Measurements from ENCODE around the gene SLC8A3. TPM values are rescaled to one million over a fixed set of nuclear protein-coding genes. Genes with fewer than 3 reads are reported as not detected.

The SLC8A3 gene
- total RNA-seq, 2 donors from 2014 or later = under 0.01 to 0.66 TPM

DNA sequence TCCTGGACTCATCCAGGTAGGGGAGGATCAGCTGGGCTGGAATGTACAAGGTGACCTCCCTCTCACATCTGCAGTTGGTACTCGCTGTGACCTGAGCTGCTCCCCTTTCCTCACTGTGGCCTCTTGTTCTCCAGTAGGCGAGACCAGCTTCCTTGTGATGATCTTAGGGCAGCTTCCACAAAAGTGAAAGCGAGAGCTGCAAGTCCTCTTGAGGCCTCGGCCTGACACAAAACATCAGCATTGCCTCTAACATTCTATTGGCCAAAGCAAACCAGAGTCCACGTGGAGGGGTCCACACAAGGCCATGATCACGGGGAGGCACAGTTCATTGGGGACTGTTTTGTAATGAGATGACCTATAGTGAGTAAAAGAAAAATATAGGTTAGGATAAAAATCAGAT, 182.1 kb downstream of the SLC8A3 start:
- 83 to 85% methylated on average over 6 of the region's 6 CpGs for WGBS, 2 donors
- TF ChIP-seq, protein P1, sequence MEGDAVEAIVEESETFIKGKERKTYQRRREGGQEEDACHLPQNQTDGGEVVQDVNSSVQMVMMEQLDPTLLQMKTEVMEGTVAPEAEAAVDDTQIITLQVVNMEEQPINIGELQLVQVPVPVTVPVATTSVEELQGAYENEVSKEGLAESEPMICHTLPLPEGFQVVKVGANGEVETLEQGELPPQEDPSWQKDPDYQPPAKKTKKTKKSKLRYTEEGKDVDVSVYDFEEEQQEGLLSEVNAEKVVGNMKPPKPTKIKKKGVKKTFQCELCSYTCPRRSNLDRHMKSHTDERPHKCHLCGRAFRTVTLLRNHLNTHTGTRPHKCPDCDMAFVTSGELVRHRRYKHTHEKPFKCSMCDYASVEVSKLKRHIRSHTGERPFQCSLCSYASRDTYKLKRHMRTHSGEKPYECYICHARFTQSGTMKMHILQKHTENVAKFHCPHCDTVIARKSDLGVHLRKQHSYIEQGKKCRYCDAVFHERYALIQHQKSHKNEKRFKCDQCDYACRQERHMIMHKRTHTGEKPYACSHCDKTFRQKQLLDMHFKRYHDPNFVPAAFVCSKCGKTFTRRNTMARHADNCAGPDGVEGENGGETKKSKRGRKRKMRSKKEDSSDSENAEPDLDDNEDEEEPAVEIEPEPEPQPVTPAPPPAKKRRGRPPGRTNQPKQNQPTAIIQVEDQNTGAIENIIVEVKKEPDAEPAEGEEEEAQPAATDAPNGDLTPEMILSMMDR (IDR thresholded peaks at IDR 0.05) = no peak
- TF ChIP-seq POLR2A (IDR thresholded peaks at IDR 0.05) = no peak
- intact Hi-C loops (cut with DNase I) = no loop called here
- H3K36me3 ChIP-seq (replicated peaks in 1 of 2; ENCODE audit: insufficient read depth in 1 of 2, low read depth in 2 of 2) = no peaks in the 10 kb centered on the region
- no peak overlapping the region for H3K27ac ChIP-seq
- no peaks in the 10 kb centered on the region for H3K27me3 ChIP-seq
- H3K4me3 ChIP-seq = no peak overlapping the region
- DNase-seq (no peak), ATAC-seq (no peak)
- H3K4me1 ChIP-seq = peaks cover 23% of the 10 kb centered on the region
- no peaks in the 10 kb centered on the region for H3K9me3 ChIP-seq

DNA sequence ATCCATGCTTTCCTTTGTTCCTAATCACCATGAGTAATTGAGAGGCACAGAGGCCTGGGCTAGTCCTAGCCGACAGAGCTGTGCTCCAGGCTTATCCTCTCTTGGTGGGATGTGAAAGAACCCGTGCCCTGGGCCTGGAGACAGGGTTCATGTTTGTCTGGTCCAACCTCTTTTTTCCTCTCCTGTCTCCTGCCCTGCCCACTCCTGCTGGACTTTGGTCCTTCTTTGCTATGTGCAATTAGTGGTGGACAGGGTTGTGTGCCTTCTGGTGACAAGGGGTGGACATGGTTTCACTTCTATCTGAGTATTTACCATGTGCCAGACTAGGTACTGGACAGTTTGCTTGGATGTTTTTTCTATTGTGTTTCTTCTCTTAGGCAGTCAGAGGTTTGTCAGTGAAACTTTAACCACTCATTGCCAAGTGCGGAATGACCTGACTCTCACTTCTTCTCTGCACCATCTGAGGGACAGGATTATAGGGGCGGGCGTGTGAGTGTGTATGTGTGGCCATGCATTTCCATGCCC, 183.4 kb downstream of the SLC8A3 start:
- ATAC-seq (peak; percentile 74), DNase-seq (peak in 3 of 4 donors; percentile 46 to 53 (median 51))
- H3K27ac ChIP-seq = peak overlapping the region in 1 of 4 donors; percentile 33

DNA sequence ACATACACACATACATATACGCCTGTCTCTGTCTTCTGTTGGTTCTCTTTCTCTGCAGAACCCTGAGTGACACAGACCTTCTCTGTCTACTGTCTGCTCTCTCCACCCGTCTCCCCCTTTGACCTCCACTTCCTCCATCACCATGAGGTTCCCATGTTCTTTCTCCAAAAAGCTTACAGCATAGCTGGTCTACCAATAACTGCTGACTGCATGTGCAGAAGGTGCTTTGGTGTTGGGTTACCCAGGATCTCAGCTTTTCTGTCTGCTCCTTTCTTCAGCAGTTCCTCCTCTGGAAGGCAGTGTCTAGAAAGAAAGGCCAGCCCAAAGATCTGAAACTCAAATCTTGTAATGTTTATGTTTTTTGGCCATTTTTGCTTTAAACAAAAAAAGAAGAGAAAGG, 184.0 kb downstream of the SLC8A3 start:
- no peaks in the 10 kb centered on the region for H3K9me3 ChIP-seq
- no peaks in the 10 kb centered on the region for H3K36me3 ChIP-seq (replicated peaks in 1 of 2; ENCODE audit: insufficient read depth in 1 of 2, low read depth in 2 of 2)
- WGBS, 2 donors = 75 to 78% methylated on average over 2 of the region's 2 CpGs
- TF ChIP-seq POLR2A (IDR thresholded peaks at IDR 0.05) = no peak
- TF ChIP-seq, protein P1 (IDR thresholded peaks at IDR 0.05) = no peak
- no peaks in the 10 kb centered on the region for H3K27me3 ChIP-seq
- H3K4me3 ChIP-seq = no peak overlapping the region
- DNase-seq (no peak), ATAC-seq (no peak)
- H3K4me1 ChIP-seq = peaks cover 31% of the 10 kb centered on the region
- intact Hi-C loops (cut with DNase I) = no loop called here
- H3K27ac ChIP-seq = no peak overlapping the region

More for the DNA sequence above, 183.4 kb downstream of the SLC8A3 start:
- intact Hi-C loops (cut with DNase I) = no loop called here
- H3K4me1 ChIP-seq = peaks cover 27% of the 10 kb centered on the region
- no peaks in the 10 kb centered on the region for H3K27me3 ChIP-seq
- no peak overlapping the region for H3K4me3 ChIP-seq
- H3K9me3 ChIP-seq = no peaks in the 10 kb centered on the region
- WGBS, 2 donors = 67 to 68% methylated on average over 5 of the region's 5 CpGs
- TF ChIP-seq POLR2A (IDR thresholded peaks at IDR 0.05) = no peak
- TF ChIP-seq, protein P1 (IDR thresholded peaks at IDR 0.05) = no peak
- no peaks in the 10 kb centered on the region for H3K36me3 ChIP-seq (replicated peaks in 1 of 2; ENCODE audit: insufficient read depth in 1 of 2, low read depth in 2 of 2)

DNA sequence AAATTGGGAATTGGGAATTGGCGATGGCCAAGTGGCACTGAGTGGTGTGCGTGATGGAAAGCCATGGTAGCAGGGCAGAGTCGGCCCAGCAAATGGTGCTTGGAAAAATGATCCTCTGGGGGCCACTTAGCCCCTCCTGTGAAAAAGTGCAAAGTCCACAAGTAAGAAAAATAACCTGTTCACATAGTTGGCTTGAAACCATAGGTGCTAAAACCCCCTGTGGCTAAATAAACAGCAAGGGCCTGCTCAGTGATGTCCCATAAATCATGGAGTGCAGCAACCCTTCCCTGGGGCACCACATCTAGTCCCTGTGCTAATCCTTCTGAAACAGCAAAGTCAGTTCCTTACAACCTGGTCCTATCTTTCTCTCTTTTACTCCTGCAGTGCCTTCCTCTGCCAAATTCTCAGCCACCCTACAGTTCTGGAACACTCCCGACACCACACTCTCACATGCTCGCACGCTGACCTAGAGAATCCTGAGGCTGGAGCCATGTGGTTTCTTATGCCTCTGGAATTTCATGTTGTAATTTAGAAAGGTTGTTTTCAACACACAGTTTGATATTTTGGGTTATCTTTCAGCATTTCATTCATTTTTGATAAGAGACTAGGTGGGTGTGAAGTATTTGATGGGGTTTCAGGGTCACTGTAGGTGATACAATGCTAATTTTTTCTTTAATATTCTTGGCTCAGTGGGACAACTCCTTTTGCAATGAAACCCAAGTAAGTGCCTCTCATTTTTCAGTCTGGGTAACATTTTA, 186.0 kb downstream of the SLC8A3 start:
- DNase-seq = peak in 2 of 4 donors; percentile 18
- Histone ChIP-seq H3K4me3 (no peak overlapping the region), H3K27me3 (no peaks in the 10 kb centered on the region), H3K36me3 (replicated peaks in 1 of 2; ENCODE audit: insufficient read depth in 1 of 2, low read depth in 2 of 2) (no peaks in the 10 kb centered on the region), H3K4me1 (peaks cover 52% of the 10 kb centered on the region), H3K27ac (peak overlapping the region in 2 of 4 donors; percentile 8 to 17), H3K9me3 (no peaks in the 10 kb centered on the region)
- intact Hi-C loops (cut with DNase I) = no loop called here
- 68 to 69% methylated on average over 6 of the region's 6 CpGs for WGBS, 2 donors
- ATAC-seq = peak; percentile 2
- TF ChIP-seq, protein P1 (IDR thresholded peaks at IDR 0.05) = no peak
- TF ChIP-seq POLR2A (IDR thresholded peaks at IDR 0.05) = no peak
